GM21423 (cell line): ENCODE measurements around the gene TMEM17.

Experiments
- ATAC-seq: cut with Tn5 transposase; IDR thresholded peaks from one replicate; pipeline ENCODE4 v1.9.1; 2021; ENCODE audit warnings: mild to moderate bottlenecking, moderate library complexity; ENCODE audit not compliant: unreplicated experiment

TMEM17 gene

DNA sequence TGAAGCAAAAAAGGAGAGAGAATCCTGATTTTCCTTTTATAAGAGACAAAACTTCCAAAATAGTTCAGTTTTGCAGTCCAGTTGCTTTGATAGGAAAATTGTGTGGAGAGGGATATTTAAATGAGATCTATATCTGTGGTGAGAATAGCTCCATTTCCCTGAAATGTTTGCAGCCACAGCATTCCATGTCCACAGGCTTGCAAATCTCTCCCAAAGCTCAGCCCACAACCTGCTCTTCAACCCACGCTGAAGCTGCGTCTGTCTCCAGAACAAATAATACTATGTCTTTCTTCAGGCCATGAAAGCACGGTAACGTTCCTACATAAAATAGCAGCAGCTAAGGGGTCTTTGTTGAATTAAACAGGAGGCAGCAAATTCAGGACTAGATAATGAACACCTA lies 31.8 kb downstream of the TMEM17 start:
- ATAC-seq = no peak

DNA sequence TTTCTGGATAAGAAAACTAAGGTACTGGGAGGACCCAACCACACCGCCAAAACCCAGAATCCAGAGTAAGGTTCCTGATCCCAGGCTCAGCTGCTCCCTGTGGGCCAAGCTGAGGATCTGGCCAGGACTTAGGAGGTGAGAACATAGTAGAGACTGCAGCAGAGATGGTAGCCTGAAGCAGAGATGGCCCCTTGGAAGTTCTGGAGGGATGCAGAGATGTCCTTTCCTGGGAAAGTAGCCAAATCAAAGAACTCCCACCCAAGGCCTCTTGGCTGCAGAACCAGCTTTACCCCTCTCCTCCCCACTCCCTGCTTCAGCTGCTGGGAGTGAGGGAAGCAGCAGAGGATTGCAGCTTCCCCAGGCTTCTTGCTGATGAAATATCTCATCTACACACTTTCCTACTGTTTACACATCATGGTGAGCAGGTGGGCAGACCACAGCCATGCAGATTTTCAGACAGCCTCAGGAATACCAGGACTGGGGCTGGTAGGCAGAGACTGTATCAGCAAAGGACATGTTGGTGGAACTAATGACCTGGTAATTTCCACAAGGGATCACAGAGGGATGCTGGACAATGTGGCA lies 32.7 kb downstream of the TMEM17 start:
- no peak for ATAC-seq

- ATAC-seq = no peak
Observed at GRCh38 chr2:62472312-62472711, 33.7 kb downstream of the TMEM17 start.

- ATAC-seq = no peak
Observed at GRCh38 chr2:62471816-62472215, 34.2 kb downstream of the TMEM17 start.

DNA sequence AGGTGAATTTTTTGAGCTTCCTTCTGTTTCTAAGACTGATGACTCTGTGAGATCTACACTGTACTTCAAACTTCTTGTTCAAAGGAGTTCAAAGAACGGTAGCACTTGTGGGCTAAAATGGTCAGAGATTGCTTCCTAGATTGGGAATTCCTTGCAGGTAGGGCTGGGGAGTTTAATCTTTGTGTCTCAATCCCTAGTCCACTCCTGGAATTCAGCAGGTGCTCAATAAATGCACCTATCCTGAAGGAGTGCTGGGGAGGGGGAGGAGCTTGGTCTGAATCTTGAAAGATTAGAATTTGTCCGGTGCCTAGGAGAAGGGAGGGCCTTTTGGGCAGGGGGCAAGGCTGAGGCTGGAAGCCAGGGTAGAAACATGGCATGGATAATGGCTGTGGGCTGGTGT lies 34.6 kb downstream of the TMEM17 start:
- no peak for ATAC-seq

DNA sequence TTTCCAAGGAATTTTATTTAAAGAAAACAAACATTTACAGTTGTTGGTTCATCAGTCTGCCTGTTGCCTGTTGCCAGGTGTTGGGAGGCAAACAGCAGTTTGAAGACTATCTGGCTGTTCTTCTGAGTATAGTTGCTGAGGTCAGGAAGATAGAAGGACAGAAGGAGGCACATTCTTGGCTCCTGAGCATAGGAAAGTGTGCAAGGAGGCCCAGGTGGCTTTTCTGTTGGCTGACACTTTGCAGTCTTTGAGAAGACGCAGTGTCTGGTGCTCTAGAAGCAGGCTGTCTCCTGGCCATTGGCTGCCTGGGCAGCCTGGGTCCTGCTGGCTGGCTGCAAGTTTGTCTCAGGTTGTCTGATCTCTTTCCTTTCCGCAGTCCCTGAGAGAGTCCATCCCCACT lies 36.4 kb downstream of the TMEM17 start:
- no peak for ATAC-seq

GRCh38 chr2:62469114-62469513 lies 36.9 kb downstream of the TMEM17 start:
- ATAC-seq = no peak

DNA sequence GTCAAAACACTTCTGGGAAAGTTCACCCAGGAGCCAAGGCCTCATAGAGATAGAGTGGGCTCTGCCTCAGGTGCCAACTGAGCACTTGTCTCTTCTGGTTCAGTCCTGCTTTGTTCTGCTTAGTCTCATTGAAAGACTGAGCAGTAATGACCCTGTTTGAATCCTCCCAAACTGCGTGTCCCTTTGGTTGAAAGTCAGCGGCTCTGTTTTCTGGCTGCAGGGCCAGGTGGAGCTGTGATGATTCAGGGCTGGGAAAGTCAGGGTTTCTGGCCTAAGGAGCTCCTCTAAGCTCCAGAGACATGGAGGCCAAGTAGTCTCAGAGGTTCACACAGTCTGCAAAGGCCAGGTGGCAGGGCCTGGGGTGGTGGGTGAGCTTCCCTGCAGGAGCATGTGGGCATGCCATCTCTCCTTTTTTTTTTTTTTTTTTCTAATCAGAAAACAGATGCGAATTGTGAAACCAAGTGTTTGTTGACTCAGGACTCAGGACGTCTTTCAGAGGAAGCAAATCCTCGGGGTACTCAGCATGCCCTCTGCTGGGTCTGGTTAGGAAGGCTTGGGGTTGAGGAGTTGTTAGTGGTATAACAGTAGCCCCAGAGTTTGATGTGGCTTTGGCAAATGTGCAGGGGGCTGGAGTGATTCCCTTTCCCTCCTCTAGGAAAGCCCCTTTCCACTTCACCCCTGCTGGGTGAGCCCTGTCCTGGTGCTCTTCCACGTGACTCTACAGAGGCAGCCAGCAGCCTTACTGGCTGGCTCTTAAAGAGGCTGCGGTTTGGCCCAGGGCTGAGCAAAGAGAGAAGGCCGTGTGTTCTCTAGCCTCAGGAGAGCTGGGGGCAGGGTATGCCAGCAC lies 38.3 kb downstream of the TMEM17 start:
- no peak for ATAC-seq

DNA sequence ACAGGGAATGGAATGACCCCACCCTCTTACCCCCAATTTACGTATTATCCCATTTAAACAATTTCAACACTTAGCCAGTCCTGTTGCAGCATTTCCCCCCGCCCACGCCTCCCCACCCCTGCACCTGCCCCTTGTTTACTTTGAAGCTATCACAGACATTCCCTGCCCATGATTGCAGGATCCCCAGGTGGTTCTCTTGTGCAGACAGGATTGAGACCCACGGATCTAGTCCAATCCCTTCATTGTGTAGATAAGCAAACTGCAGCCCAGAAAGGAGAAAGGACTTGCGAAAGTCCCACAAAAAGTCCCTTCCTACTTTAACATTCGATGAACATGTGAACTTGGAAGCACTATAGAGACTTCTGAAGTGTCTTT lies 38.9 kb downstream of the TMEM17 start:
- ATAC-seq = no peak

GRCh38 chr2:62466503-62466854 lies 39.5 kb downstream of the TMEM17 start:
- no peak for ATAC-seq

DNA sequence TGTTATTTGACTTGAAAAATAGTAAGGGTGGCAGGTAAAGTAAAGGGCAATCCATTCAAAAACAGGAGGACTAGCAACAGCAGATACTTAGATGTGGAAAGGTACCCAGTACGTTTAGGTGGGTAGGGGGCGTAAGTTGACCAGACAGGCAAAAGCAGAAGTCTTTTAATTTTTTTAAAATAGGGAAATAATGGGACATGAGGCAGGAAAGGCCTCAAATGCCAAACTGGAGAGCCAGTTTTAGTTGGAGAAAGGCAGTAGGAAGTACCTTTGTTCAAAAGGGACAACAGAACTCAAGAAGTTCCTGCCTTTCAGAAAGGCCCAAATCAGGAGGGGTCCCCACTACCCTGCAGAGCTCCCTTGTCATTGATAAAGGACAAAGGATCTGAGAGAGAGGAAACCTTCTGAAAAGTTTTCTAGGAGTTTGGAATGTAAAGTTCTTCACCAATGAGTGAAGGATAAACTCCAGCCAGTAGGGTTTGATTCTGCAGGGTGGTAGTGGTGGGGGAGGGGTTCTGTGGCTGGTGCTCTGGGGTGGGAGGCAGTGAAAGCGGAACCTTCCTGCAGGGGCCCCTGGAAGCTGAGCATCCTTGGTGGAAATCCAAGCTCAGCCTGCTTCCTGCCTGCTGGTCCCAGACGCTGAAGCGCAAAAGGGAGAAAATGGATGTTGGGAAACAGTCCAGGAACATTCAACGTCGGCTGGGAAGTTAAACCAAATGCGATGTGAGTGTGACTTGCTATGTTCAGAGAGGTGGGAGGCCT lies 40.1 kb downstream of the TMEM17 start:
- ATAC-seq = no peak

DNA sequence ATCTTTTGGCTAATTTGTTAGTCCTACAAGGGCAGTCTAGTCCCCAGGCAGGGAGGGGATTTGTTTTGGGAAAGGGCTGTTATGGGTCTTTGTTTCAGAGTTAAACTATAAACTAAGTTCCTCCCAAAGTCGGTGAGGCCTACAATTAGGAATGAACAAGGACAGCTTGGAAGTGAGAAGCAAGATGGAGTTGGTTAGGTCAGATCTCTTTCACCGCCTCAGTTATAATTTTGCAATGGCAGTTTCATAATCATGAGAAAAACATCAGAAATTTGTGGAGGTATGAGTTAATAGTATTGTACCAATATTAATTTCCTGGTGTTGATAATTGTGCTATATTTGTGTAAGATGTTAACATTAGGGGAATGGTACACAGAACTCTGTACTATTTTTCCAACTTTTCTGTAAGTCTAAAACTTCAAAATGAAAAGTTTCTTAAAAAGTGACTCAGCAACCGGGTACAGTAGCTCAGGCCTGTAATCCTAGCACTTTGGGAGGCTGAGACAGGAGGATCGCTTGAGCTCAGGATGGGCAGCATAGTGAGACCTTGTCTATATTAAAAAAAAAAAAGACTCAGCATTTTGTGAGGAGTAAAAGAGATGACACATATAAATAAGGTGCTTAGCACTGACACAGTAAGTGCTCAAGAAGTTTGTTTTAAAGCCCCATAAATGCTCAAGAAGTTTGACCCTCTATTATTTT lies 40.8 kb downstream of the TMEM17 start:
- no peak for ATAC-seq

DNA sequence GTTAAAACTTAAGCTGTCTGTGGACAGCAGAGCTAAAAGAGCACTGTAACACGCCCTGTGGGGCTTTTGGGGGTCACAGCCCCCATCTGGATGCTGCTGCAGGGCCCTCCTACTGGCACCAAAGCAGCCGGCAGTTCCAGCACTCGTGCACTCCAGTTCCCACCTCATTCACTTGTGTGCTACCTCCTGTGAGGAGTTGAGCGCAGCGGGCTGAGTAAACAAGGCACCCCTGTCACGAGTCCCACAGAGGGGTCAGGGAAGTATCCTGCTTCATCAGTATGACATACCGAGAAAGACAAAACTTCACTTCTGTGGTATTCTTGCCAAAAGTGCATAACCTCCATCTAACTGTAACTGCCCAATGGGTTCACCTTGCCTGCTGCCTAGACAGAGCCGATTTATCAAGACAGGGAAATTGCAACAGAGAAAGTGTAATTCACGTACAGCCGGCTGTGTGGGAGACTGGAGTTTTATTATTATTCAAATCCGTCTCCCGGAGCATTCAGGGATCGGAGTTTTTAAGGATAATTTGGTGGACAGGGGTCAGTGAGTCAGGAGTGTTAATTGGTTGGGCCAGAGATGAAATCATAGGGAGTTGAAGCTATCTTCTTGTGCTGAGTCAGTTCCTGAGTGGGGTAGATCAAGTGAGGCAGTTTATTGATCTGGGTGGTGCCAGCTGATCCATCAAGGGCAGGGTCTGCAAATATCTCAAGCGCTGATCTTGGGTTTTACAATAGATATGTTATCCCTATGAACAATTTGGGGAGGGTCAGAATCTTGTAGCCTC lies 41.6 kb downstream of the TMEM17 start:
- ATAC-seq = no peak

- no peak for ATAC-seq
Observed at GRCh38 chr2:62462211-62462610, 43.8 kb downstream of the TMEM17 start.

- no peak for ATAC-seq
Observed at GRCh38 chr2:62461707-62462106, 44.3 kb downstream of the TMEM17 start.

DNA sequence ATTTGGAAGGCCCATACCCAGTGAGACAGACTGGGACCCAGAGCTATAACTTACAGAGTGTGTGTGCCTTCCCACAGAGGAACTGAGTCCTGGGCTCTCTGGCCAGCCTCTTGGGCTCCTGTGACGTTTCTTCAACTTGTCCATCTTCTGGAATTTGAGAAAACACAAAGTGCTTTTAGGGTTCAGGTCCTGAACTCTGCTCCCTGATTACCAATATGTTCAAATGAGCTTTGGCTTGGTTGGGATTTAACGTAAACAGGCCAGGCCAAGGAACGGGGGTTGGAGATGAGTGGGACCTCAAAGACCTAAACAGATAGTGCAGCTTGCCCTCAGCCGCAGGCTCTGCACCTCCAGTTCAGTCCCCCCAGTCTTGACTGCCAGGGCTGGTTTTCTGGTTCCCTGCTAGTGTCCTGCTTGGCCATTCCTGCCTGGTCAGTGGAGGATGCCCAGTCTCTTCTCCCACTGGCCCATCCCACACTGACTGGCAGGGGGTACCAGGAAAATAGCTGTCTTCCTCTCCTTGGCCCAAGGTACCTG lies 44.9 kb downstream of the TMEM17 start:
- ATAC-seq = no peak

DNA sequence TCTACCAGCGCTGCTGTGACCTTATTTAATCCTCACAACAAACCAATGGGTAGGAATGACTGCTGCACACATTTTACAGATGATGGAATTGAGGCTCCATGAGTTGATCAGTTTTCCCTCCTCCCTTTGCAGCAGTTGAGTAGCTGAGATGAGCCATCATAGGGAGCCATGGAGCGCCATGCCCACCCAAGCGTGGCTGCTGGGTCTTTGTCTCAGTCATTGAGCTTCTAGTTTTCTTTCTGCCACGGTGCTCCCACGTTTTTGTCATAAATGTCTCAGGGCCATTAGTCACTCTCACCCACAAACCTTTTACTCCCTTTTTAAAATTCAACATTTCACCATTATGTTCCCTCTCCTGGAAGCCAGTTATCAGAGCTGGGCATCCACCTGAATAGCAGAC lies 45.8 kb downstream of the TMEM17 start:
- no peak for ATAC-seq

- no peak for ATAC-seq
Observed at GRCh38 chr2:62459672-62460071, 46.3 kb downstream of the TMEM17 start.

DNA sequence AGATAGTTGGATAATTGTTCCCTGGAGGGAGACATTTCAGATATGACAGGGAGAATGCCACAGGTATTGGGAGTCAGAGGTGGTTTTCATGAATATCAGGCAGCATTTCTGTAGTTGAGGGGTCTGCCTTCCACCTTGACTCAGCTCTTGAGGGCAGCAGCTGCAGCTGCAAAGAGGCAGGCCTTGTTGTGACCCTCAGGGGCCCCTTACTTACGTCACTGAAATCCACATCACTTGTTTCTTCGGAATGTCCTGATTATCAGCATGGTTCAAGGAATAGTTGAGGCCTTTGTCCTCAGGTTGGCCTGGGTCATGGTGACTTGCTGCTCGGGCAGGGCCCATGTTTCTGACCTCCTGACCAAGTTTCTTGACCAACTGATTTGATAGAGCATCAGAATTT lies 46.9 kb downstream of the TMEM17 start:
- no peak for ATAC-seq

- ATAC-seq = no peak
Observed at GRCh38 chr2:62458671-62459081, 47.3 kb downstream of the TMEM17 start.
